Panc1 (cell line): ENCODE data around the gene TNPO3.

Source experiments
- CTCF ChIP-seq: fragments of 450-650 bp; IDR thresholded peaks from 2 replicates; pipeline ENCODE4 v1.5.1; 2017; ENCODE audit warnings: mild to moderate bottlenecking
- POLR2AphosphoS5 ChIP-seq: IDR thresholded peaks from 2 replicates; pipeline ENCODE4 v1.6.1; 2012; ENCODE audit warnings: mild to moderate bottlenecking, low read depth, low read length, moderate library complexity

- TF ChIP-seq CTCF (no peak), POLR2AphosphoS5 (no peak)
Observed at GRCh38 chr7:128954830-128955802, 99.8 kb downstream of the TNPO3 start.
